Activated CD8-positive, alpha-beta memory T cell treated with anti-CD3 and anti-CD28 coated beads, Interleukin-2, amount 10 ng/mL, durations not matched to agents 7 days and 5 days (primary cell): ENCODE data around the gene TFAP2E. TPM values are rescaled to one million over a fixed set of nuclear protein-coding genes. Genes with fewer than 3 reads are reported as not detected.

Source experiments
- ATAC-seq: fragments of 150-1000 bp; cut with Tn5 transposase; one replicate; pipeline ENCODE4 v1.10.0; 2021; ENCODE audit warnings: moderate library complexity
- CTCF ChIA-PET: fragments of 350-600 bp; sonication (Branson Sonifier 250); formaldehyde crosslinking; loops from one replicate; lab custom pipeline; 2021; ENCODE audit warnings: antibody characterized with exemption; lab: Charles Lee
- DNase-seq: peaks from one replicate; pipeline ENCODE4 v3.0.0-alpha.2; 2020
- H3K27ac Mint-ChIP-seq: one replicate; pipeline ENCODE4 v1.8.0; 2021; ENCODE audit warnings: mild to moderate bottlenecking, mixed read lengths
- H3K27me3 Mint-ChIP-seq: one replicate; pipeline ENCODE4 v1.8.0; 2021; ENCODE audit warnings: mixed read lengths
- H3K36me3 Mint-ChIP-seq: one replicate; pipeline ENCODE4 v1.8.0; 2021; ENCODE audit warnings: mild to moderate bottlenecking, mixed read lengths
- H3K4me1 Mint-ChIP-seq: one replicate; pipeline ENCODE4 v1.8.0; 2021; ENCODE audit warnings: mixed read lengths
- H3K4me3 Mint-ChIP-seq: one replicate; pipeline ENCODE4 v1.8.0; 2021; ENCODE audit warnings: mild to moderate bottlenecking, moderate library complexity, mixed read lengths
- H3K9me3 Mint-ChIP-seq: one replicate; pipeline ENCODE4 v1.8.0; 2022; ENCODE audit warnings: low read depth, mixed read lengths
- total RNA-seq, 2 experiments: library from RNA; stranded (reverse); gene quantifications; one replicate each; pipeline ENCODE4 v1.2.3, GENCODE V29; 2021

The TFAP2E gene
- total RNA-seq, 2 experiments from 2014 or later: 0.68 to 1.0 TPM

GRCh38 chr1:35559317-35559944 lies 13.7 kb upstream of the TFAP2E start:
- Mint-ChIP-seq H3K27me3 (no peaks in the 10 kb centered on the region), H3K36me3 (peaks cover 4% of the 10 kb centered on the region), H3K4me3 (no peak overlapping the region), H3K9me3 (no peaks in the 10 kb centered on the region), H3K27ac (peak overlapping the region; percentile 74), H3K4me1 (peaks cover 38% of the 10 kb centered on the region)
- ATAC-seq (no peak), DNase-seq (peak; percentile 41)
- CTCF ChIA-PET: interaction anchor here (1.2 to 4.8 kb wide), 4 partner anchors 9 to 168 kb away, joined by 4 to 41 read pairs (median 4); no protein-coding TSS in a partner anchor

GRCh38 chr1:35560256-35561225 lies 12.6 kb upstream of the TFAP2E start:
- DNase-seq (peak; percentile 39), ATAC-seq (no peak)
- Mint-ChIP-seq H3K36me3 (peaks cover 5% of the 10 kb centered on the region), H3K4me3 (no peak overlapping the region), H3K9me3 (no peaks in the 10 kb centered on the region), H3K27ac (no peak overlapping the region), H3K4me1 (peaks cover 31% of the 10 kb centered on the region), H3K27me3 (no peaks in the 10 kb centered on the region)
- CTCF ChIA-PET: interaction anchor here (1.7 to 3.4 kb wide), 3 partner anchors 11 to 359 kb away, joined by 4 to 24 read pairs (median 13); partner anchors contain the start of gene TFAP2E

GRCh38 chr1:35561297-35561971 lies 11.7 kb upstream of the TFAP2E start:
- Mint-ChIP-seq H3K4me1 (peaks cover 22% of the 10 kb centered on the region), H3K9me3 (no peaks in the 10 kb centered on the region), H3K36me3 (peaks cover 5% of the 10 kb centered on the region), H3K27me3 (no peaks in the 10 kb centered on the region), H3K27ac (no peak overlapping the region), H3K4me3 (no peak overlapping the region)
- CTCF ChIA-PET: interaction anchor here (0.6 to 3.4 kb wide), 5 partner anchors 11 to 360 kb away, joined by 3 to 24 read pairs (median 4); partner anchors contain the start of gene TFAP2E
- ATAC-seq (no peak), DNase-seq (peak; percentile 38)

GRCh38 chr1:35561972-35562680 lies 11.0 kb upstream of the TFAP2E start:
- H3K4me1 Mint-ChIP-seq: peaks cover 19% of the 10 kb centered on the region
- H3K27me3 Mint-ChIP-seq: no peaks in the 10 kb centered on the region
- H3K36me3 Mint-ChIP-seq: peaks cover 5% of the 10 kb centered on the region
- CTCF ChIA-PET: interaction anchor here (0.6 to 3.4 kb wide), 6 partner anchors 10 to 360 kb away, joined by 3 to 24 read pairs (median 4); partner anchors contain the start of gene TFAP2E
- no peak overlapping the region for H3K4me3 Mint-ChIP-seq
- DNase-seq: peak; percentile 33
- H3K9me3 Mint-ChIP-seq: no peaks in the 10 kb centered on the region
- peak overlapping the region; percentile 5 for H3K27ac Mint-ChIP-seq
- no peak for ATAC-seq

- no peak for ATAC-seq
- DNase-seq: peak; percentile 40
- Mint-ChIP-seq H3K36me3 (peaks cover 3% of the 10 kb centered on the region), H3K4me3 (no peak overlapping the region), H3K27me3 (no peaks in the 10 kb centered on the region), H3K27ac (peak overlapping the region; percentile 13), H3K9me3 (no peaks in the 10 kb centered on the region), H3K4me1 (peaks cover 19% of the 10 kb centered on the region)
- CTCF ChIA-PET: interaction anchor here (2.5 to 3.4 kb wide), 2 partner anchors 9 to 112 kb away, joined by 13 to 24 read pairs; partner anchors contain the start of gene TFAP2E
Observed at GRCh38 chr1:35563166-35563565, 9.9 kb upstream of the TFAP2E start.

- Mint-ChIP-seq H3K9me3 (no peaks in the 10 kb centered on the region), H3K4me1 (peaks cover 14% of the 10 kb centered on the region), H3K27ac (no peak overlapping the region), H3K27me3 (no peaks in the 10 kb centered on the region), H3K36me3 (peaks cover 3% of the 10 kb centered on the region), H3K4me3 (no peak overlapping the region)
- CTCF ChIA-PET: interaction anchor here (0.6 to 5.9 kb wide), 45 partner anchors 8 to 404 kb away, joined by 3 to 144 read pairs (median 4); partner anchors contain the start of genes C1orf216, CLSPN, KIAA0319L and TFAP2E
- DNase-seq (peak; percentile 90), ATAC-seq (peak; percentile 80)
Observed at GRCh38 chr1:35564037-35564883, 8.9 kb upstream of the TFAP2E start.

DNA sequence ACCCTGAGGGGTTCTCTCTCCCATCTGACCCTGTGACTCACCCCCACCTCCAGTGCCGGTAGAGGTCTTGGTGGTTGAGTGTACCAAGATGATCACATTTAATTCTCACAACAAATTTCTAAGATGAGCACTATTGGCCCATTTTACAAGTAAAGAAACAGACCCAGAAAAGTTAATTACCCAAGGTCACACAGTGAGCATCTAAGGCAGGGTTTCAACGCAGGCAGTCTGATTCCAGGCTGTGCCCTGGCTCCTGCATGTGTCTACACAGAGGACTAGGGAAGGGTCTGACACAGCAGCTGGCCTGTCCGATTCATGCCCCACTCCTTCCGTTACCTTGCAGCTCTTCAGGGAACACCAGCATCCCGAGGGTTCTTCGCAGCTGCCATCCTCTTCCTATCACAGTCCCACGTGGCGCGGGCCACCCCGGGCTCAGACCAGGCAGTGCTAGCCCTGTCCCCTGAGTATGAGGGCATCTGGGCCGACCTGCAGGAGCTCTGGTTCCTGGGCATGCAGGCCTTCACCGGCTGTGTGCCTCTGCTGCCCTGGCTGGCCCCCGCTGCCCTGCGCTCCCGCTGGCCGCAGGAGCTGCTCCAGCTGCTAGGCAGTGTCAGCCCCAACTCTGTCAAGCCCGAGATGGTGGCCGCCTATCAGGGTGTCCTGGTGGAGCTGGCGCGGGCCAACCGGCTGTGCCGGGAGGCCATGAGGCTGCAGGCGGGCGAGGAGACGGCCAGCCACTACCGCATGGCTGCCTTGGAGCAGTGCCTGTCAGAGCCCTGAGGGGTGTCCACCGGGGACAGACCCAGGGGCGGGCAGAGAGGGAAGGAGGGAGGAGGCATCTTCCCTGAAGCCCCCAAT lies 8.0 kb upstream of the TFAP2E start:
- H3K4me1 Mint-ChIP-seq: peaks cover 12% of the 10 kb centered on the region
- CTCF ChIA-PET: interaction anchor here (0.5 to 5.9 kb wide), 45 partner anchors 9 to 586 kb away, joined by 3 to 144 read pairs (median 4); partner anchors contain the start of genes C1orf216, CLSPN, KIAA0319L and TFAP2E
- H3K27ac Mint-ChIP-seq: no peak overlapping the region
- DNase-seq (peak; percentile 39), ATAC-seq (no peak)
- no peak overlapping the region for H3K4me3 Mint-ChIP-seq
- no peaks in the 10 kb centered on the region for H3K27me3 Mint-ChIP-seq
- H3K36me3 Mint-ChIP-seq: peaks cover 3% of the 10 kb centered on the region
- H3K9me3 Mint-ChIP-seq: no peaks in the 10 kb centered on the region

- Mint-ChIP-seq H3K4me3 (no peak overlapping the region), H3K4me1 (peaks cover 12% of the 10 kb centered on the region), H3K36me3 (peaks cover 3% of the 10 kb centered on the region), H3K9me3 (no peaks in the 10 kb centered on the region), H3K27ac (no peak overlapping the region), H3K27me3 (peaks cover 2% of the 10 kb centered on the region)
- CTCF ChIA-PET: interaction anchor here (0.5 to 5.9 kb wide), 17 partner anchors 9 to 586 kb away, joined by 3 to 144 read pairs (median 5); partner anchors contain the start of genes C1orf216, CLSPN and TFAP2E
- DNase-seq (no peak), ATAC-seq (no peak)
Observed at GRCh38 chr1:35565742-35566133, 7.4 kb upstream of the TFAP2E start.

DNA sequence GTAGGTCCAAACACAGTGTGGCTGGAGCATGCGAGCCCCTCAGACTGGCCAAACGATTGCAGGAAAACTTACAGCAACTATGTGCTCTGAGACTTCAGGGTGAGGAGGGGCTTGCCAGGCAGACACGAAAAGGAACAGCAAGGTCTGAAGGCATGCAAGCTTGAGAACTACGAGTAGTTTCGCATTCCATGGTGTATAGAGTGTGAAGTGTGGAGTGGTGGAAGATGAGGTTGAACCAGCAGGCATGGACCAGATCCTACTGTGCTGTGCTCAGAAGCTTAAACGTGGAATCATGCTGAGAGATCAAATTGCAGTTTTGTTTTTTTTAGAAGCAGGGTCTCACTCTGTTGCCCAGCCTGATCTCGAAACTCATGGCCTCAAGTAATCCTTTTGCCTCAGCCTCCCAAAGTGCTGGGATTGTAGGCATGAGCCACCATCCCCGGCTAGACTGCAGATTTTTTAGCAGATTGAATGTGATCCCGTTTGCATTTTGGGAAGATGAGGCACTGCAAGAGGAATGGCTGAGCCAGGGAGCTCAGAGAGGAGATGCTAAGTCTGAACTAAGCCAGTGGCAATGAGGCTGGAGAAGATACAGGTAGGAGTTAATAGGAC lies 5.1 kb upstream of the TFAP2E start:
- Mint-ChIP-seq H3K36me3 (peaks cover 3% of the 10 kb centered on the region), H3K27ac (no peak overlapping the region), H3K4me1 (peaks cover 6% of the 10 kb centered on the region), H3K9me3 (no peaks in the 10 kb centered on the region), H3K4me3 (no peak overlapping the region), H3K27me3 (peaks cover 22% of the 10 kb centered on the region)
- peak; percentile 26 for DNase-seq
- ATAC-seq: no peak
- CTCF ChIA-PET: interaction anchor here (1.1 to 5.9 kb wide), 24 partner anchors 8 to 219 kb away, joined by 3 to 144 read pairs (median 5); partner anchors contain the start of genes C1orf216 and CLSPN

GRCh38 chr1:35568975-35569395 lies 4.1 kb upstream of the TFAP2E start:
- CTCF ChIA-PET: interaction anchor here (0.6 to 5.9 kb wide), 36 partner anchors 9 to 218 kb away, joined by 3 to 144 read pairs (median 4); partner anchors contain the start of genes C1orf216, CLSPN, KIAA0319L and NCDN
- ATAC-seq (peak; percentile 69), DNase-seq (peak; percentile 77)
- H3K36me3 Mint-ChIP-seq: peaks cover 3% of the 10 kb centered on the region
- H3K4me3 Mint-ChIP-seq: no peak overlapping the region
- H3K9me3 Mint-ChIP-seq: no peaks in the 10 kb centered on the region
- peaks cover 4% of the 10 kb centered on the region for H3K4me1 Mint-ChIP-seq
- H3K27ac Mint-ChIP-seq: no peak overlapping the region
- H3K27me3 Mint-ChIP-seq: peaks cover 22% of the 10 kb centered on the region
